LNCaP clone FGC (cell line): ENCODE results near the gene NTRK2.

ENCODE experiments used
- DNase-seq: peaks from one replicate; pipeline ENCODE4 v3.0.0-alpha.2; 2011; ENCODE audit warnings: low read depth
- H3K4me3 ChIP-seq: 2 replicates; pipeline ENCODE4 v1.5.1; 2011; ENCODE audit warnings: mild to moderate bottlenecking, low read depth, low read length, control low read depth
- CTCF ChIP-seq: IDR thresholded peaks from 2 replicates; pipeline ENCODE4 v1.5.1; 2012; ENCODE audit warnings: mild to moderate bottlenecking; ENCODE audit not compliant: control insufficient read depth, insufficient read depth; ENCODE audit errors: extremely low read depth

Gene NTRK2

GRCh38 chr9:84829471-84829870 lies 159.9 kb downstream of the NTRK2 start:
- H3K4me3 ChIP-seq: no peak overlapping the region
- no peak for DNase-seq
- no peak for TF ChIP-seq CTCF

- no peak overlapping the region for H3K4me3 ChIP-seq
- no peak for TF ChIP-seq CTCF
- DNase-seq: no peak
Measured at GRCh38 chr9:84829997-84830696, 160.6 kb downstream of the NTRK2 start.

- TF ChIP-seq CTCF: no peak
- no peak overlapping the region for H3K4me3 ChIP-seq
- DNase-seq: no peak
Measured at GRCh38 chr9:84831377-84831776, 161.8 kb downstream of the NTRK2 start.

- DNase-seq: no peak
- no peak overlapping the region for H3K4me3 ChIP-seq
- no peak for TF ChIP-seq CTCF
Measured at GRCh38 chr9:84832453-84832852, 162.9 kb downstream of the NTRK2 start.

GRCh38 chr9:84834426-84834825 lies 164.9 kb downstream of the NTRK2 start:
- no peak for TF ChIP-seq CTCF
- no peak for DNase-seq

GRCh38 chr9:84835745-84836144 lies 166.2 kb downstream of the NTRK2 start:
- DNase-seq: no peak
- TF ChIP-seq CTCF: no peak
- H3K4me3 ChIP-seq: no peak overlapping the region

More at GRCh38 chr9:84834426-84834825, 164.9 kb downstream of the NTRK2 start:
- no peak overlapping the region for H3K4me3 ChIP-seq

GRCh38 chr9:84838879-84839278 lies 169.3 kb downstream of the NTRK2 start:
- no peak overlapping the region for H3K4me3 ChIP-seq
- no peak for DNase-seq
- no peak for TF ChIP-seq CTCF
